ENCODE data around the gene JAML.
A peak's percentile ranks its signal among the peaks of the same experiment; 100 is the strongest.

The JAML gene

GRCh38 chr11:118163494-118163893, 61.3 kb downstream of the JAML start:
- DNase-seq, result no peak

DNA sequence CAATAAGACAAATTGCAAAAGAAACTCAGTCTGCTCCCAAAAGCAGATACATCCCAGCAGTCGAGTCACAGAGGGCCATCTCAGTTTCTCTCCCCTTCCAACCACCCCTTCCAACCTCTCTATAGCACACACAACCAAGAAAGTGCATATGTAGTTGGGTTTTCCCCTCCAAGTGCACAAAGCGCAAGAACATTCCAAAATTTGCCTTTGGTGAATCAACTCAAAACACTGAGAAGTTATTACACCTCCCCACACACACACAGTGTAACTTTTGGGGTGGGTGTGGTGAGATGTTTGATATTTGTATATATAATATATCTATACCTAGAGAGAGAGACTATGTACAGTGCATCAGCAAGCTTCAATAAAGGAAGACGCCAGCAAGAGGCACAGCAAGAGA, 62.0 kb downstream of the JAML start:
- no peak for DNase-seq

DNA sequence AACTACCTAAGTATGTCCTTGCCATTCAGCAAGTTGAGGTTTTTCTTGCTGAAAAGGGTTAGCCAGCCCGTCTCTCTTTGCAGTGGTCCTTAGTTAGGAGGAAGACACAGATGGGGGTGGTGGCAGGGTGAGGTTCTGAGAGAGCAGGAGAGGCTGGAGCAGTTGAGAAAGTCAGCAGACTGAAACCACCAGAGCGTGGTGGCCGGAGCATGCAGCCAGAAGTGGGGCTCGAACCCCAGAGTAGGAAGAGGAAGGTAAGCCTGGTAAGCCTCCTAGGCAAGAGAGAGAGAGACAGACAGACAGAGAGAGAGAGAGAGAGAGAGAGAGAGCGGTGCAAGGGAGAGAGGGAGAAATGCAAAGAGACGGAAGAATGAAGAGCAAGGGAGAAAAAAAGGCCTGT, 63.0 kb downstream of the JAML start:
- DNase-seq, result no peak

DNA sequence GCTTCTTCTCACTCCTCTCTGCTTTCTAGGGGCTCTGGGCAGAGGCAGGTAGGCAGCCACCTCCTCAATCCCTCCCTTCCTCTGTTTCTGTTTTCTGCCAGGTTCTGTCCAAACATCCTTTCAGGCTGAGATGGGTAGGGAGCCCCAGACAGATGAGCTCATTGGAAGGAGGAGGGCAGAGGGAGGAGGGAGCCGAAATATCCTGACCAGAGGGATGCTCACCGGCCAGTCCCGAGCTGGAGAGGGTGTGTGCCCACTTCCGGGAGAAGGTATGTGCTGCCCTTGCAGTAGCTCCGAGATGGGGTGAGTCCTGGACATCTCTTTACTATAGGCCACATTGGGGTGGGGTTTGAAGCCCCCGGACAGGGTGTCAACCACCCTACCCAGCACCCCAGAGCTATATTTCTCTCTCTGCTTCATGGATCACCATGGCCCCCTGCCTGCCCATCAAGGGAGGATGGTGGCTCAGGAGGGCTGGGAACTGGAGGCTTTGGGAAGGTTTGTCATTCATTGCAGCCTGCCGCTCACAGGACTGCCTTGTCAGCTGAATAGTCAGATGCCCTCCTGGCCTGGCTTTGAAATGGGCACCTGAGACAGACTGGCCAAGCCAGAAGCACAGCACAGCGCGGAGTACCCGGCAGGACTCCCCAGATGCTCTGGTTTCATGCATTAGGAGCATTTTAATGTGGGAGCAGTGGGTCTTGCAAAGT, 67.5 kb downstream of the JAML start:
- DNase-seq, result no peak

GRCh38 chr11:118156531-118157185, 68.2 kb downstream of the JAML start:
- DNase-seq, result peak; percentile 39

GRCh38 chr11:118155776-118156530, 68.9 kb downstream of the JAML start:
- DNase-seq, result no peak

GRCh38 chr11:118154641-118155040, 70.2 kb downstream of the JAML start:
- DNase-seq, result no peak

DNA sequence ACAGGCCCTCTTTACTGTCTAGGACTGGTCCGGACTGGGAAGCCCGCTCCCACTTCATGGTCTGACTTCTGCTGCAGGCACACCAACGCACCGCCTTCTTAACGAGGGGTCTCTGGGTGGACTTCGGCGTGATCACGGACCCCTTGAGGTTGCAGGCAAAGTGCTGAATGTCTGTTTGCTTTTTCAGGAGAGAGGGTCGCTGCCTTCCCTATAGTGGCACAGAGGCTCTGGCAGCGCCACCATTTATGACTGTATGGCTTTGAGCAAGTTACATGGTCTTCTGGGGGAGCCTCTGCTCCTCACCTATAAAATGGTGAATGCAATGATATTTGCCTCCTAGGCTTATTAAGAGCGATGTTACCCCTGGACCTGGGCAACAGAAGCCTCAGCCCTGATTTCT, 70.8 kb downstream of the JAML start:
- DNase-seq, result no peak

DNA sequence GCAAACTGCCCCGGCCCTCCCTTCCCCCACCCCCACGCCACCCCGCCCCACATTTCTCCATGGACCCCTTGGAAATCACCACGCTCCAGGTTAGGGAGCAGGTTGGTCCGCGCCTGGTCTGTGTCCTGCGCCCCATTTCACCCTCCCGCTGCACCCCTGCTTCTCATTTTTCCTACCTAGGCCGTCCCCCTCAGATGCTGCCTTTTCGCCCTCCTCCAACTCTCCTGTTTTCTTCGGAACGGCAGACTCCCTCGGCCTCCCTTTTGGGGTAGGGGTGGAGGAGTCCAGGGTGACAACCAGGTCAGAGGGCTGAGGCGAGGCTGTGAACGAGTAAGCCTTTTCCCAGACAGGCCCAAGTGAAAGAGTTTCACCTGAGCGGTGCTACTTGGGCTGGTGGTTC, 71.3 kb downstream of the JAML start:
- DNase-seq, result no peak

GRCh38 chr11:118152552-118153471, 72.0 kb downstream of the JAML start, which contains the start of gene SCN4B:
Gene SCN4B (minus strand): TSS chr11:118152823. CDS start chr11:118152673, 150 bp downstream.
- peak; percentile 63 for DNase-seq

GRCh38 chr11:118152020-118152551, 72.7 kb downstream of the JAML start:
- DNase-seq, result no peak

- DNase-seq, result no peak
Measured at GRCh38 chr11:118151431-118151830, 73.4 kb downstream of the JAML start.

DNA sequence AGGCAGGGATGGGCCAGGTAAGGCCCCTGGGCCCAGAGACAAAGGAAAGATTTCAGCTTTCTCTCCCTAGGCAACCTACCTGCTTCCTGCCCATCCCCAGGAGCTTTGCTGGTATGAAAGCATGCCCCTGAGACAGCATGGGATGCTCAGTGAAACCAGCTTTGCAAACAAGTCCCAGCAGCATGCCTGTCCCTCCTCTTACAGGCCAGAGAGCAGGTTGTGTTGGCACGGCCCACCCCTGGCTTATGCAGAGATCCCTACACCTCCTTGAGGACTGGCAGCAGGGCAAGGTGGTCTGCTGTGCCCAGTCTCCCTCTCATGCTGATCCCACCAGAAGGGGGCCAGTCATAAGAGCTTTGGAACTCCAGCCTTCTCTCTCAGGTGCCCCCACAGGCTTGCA, 75.3 kb downstream of the JAML start:
- no peak for DNase-seq

DNA sequence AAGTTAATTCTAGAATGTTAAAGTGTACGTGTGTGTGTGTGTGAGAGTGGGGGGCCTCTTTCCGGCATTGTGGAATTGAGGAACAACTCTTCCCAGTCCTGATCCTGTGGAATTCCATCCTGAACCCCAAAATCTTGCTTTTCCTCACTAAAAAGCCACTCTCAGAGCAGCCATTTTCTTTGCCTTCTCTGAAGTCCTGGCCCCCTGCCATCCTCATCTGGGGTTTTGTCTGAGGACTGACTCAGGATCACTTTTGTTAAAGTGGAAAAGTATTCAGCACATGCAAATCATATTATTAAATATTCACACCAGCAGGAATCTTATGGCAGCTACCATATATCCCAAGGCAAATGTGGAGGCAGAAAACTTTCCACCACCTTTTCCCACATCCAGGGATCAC, 76.0 kb downstream of the JAML start:
- no peak for DNase-seq

DNA sequence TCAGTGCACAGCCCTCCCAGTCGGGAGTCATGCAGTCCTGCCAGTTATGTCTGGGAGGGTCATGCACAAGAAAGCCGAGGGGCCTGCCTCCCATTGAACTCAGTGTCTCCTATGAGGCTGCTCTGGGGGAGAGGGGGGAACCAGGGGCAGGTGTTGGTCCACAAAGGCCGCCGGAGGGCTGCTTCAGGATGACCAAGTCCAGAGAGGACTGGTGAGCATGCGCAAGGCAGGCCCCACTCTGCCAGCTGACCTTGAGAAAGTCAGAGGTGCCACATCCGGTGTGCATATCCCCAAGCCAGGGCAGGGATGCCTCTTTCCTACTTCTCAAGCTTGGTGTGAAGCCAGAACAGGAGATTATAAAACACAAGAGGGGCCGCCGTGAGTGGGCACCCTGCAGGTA, 76.6 kb downstream of the JAML start:
- DNase-seq, result no peak

DNA sequence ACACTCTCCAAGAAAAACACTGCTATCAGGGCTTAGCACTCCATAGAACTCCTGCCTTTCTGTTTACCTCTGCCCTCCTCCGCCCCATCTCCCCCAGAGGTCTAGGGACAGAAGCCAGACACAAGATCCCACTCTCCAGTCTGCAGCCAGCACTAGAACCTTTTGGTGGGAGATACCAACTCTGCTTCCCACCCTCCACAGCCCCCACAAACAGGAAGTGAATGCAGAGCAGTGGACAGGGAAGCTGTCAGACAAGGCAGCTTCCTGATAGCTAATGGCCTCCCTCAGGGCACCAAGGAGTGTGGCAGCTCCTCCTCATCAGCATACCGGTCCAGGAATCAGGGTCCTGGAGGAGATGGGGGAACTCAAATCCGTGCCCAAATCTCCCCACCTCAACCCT, 77.3 kb downstream of the JAML start:
- DNase-seq, result no peak

DNA sequence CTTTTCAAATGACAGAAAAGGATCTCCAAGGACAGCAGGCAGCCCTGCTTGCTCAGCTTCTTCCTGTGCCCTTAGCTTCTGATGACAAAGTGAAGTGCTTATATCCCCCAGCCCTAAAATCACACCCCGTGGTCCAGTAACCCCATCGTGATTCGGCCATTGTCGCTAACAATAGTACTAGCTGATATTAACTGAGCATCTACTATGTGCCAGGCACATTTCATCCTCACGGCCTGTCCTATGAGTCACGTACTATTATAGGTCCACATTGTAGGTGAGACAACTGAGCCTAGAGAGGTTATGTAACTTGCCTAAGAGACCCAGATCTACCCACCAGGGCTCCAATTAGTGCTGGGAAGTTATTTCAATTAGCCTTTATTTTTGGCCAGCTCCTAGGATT, 78.3 kb downstream of the JAML start:
- no peak for DNase-seq

- peak; percentile 81 for DNase-seq
Measured at GRCh38 chr11:118145285-118146227, 79.3 kb downstream of the JAML start.

GRCh38 chr11:118144301-118145268, 80.2 kb downstream of the JAML start:
- no peak for DNase-seq

Data from NCI-H146 (cell line).